ENCODE measurements around the gene TCHP.

GRCh38 chr12:109855377-109855776 is 44.7 kb upstream of the TCHP start:
- TF ChIP-seq CTCF (IDR thresholded peaks at IDR 0.05) (no peak), POLR2AphosphoS5 (IDR thresholded peaks at IDR 0.05) (no peak), POLR2A (IDR thresholded peaks at IDR 0.05) (no peak), EP300 (IDR thresholded peaks at IDR 0.05) (no peak)

Measured in sigmoid colon (tissue), 4 donors.